Activated CD4-positive, alpha-beta T cell treated with anti-CD3 and anti-CD28 coated beads for 4 hours (primary cell): Measurements from ENCODE around the gene S100A7.
A peak's percentile ranks its signal among the peaks of the same experiment; 100 is the strongest.
"Not testable (repeated sequence)": the region's sequence is repeated elsewhere in the genome, so short reads cannot be mapped to it uniquely, and the experiment has no call there.

ENCODE experiments used
- DNase-seq, 2 donors: peaks; one replicate each; pipeline ENCODE4 v3.0.0-alpha.2; 2020

Gene S100A7

GRCh38 chr1:153429266-153430165 lies 30.9 kb downstream of the S100A7 start:
- no peak for DNase-seq

DNA sequence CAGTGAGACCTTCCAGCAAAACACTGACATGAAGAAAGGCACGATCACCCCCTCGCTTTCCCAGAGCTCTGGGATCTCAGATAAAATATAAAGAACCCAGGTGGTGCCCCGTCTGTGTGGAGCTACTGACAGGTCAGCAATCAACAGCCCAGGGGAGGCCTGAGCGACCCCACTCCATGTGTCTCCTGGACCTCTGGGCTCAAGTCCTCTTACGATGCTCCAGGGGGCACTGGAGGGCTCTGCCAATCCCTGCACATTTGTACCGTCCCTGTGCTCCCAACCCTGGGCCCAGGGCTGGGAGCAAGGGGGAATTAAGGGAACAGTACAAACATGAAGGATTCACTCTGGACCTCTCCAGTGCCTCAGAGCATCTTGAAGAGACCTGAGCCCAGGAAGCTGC lies 31.7 kb downstream of the S100A7 start:
- DNase-seq = no peak

GRCh38 chr1:153428073-153428638 lies 32.3 kb downstream of the S100A7 start:
- DNase-seq = no peak

GRCh38 chr1:153426809-153427208 lies 33.6 kb downstream of the S100A7 start:
- DNase-seq = no peak

- DNase-seq = peak; percentile 51 to 63
Measured at GRCh38 chr1:153422450-153423068, 37.9 kb downstream of the S100A7 start.

GRCh38 chr1:153420306-153420705 lies 40.1 kb downstream of the S100A7 start:
- no peak for DNase-seq

- not testable (repeated sequence) for DNase-seq
Measured at GRCh38 chr1:153419436-153419793, 41.0 kb downstream of the S100A7 start.

DNA sequence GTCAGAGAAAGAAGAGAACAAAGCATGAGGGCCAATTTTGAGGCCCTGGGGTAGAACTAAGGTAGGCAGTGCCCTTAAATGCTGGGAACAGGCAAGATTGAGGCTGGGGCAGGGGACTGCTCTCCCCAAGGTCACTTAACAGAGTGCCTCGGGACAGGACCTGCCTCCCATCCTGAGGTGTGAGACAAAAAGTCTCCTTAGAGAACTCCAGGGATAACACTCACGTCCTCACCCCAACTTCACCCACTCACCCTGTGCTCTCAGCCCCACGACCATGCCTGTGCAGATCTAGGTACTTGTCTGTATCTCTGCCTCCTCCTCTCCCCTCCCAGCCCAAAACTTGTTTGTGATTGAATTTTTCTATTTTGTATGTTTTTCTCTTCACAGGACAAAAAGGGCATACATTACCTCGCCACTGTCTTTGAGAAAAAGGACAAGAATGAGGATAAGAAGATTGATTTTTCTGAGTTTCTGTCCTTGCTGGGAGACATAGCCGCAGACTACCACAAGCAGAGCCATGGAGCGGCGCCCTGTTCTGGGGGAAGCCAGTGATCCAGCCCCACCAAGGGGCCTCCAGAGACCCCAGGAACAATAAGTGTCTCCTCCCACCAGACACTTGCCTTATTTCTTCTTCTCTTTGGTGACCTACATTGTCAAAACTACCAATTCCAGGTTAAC lies 41.6 kb downstream of the S100A7 start:
- not testable (repeated sequence) for DNase-seq

- no peak for DNase-seq
Measured at GRCh38 chr1:153417136-153417888, 43.1 kb downstream of the S100A7 start.

GRCh38 chr1:153415850-153416570 lies 44.4 kb downstream of the S100A7 start, which contains the start of gene S100A7A:
Gene S100A7A (plus strand): TSS chr1:153416520. CDS start chr1:153418083, 1,563 bp downstream.
- no peak for DNase-seq

GRCh38 chr1:153413961-153414360 lies 46.5 kb downstream of the S100A7 start:
- not testable (repeated sequence) for DNase-seq
